ENCODE results near the gene MAPK8IP1.

MAPK8IP1 gene

DNA sequence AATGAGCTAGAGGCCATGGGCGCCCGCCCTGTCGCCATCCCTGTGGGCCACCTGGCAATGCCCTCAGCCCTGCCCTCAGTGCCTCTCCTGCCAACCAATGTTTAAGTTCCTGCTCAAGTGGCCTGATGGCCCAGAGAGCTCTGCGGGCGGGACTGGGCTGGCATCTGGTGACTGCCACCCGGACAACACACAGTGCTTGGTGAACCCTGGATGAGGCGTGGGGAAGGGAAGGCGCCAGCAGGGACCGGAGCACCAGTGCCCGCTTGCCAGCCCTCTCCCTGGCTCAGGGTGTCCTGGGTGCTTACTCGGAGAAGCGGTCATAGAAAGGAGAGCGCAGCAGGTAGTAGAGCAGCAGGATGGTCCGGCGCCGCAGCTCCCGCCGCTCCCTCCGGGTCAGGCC lies 28.1 kb downstream of the MAPK8IP1 start:
- DNase-seq = no peak

- DNase-seq = no peak
Observed at GRCh38 chr11:45913942-45914635, 28.6 kb downstream of the MAPK8IP1 start.

DNA sequence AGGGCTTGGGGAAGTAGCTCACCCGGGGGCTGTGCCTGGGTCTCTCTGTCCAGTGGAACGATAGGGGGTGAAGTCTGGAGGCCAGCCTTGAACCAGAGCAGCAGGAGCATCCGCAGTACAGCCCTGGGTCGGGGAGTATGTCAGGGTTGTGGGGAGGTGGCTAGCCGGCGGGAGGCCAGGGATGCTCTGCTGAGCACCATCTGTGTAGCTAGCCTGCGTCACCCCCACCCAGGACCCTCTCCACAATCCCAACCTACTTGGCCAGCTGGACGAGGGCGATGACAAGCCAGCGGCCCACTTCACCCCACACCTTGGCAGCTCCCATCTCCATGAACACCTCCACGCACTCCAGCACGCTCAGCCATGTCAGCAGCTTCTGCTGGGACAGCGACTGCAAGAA lies 30.0 kb downstream of the MAPK8IP1 start:
- no peak for DNase-seq

GRCh38 chr11:45917286-45917622 lies 31.8 kb downstream of the MAPK8IP1 start:
- DNase-seq = no peak

GRCh38 chr11:45917623-45918330 lies 32.3 kb downstream of the MAPK8IP1 start, which contains the start of gene PEX16:
Gene PEX16, minus strand, starts transcription at chr11:45917877. Its CDS starts 66 bp downstream, at chr11:45917811.
- peak; percentile 95 for DNase-seq

- DNase-seq = peak; percentile 89
Observed at GRCh38 chr11:45918331-45918941, 33.0 kb downstream of the MAPK8IP1 start.

- DNase-seq = peak; percentile 31
Observed at GRCh38 chr11:45918962-45919675, 33.7 kb downstream of the MAPK8IP1 start.

DNA sequence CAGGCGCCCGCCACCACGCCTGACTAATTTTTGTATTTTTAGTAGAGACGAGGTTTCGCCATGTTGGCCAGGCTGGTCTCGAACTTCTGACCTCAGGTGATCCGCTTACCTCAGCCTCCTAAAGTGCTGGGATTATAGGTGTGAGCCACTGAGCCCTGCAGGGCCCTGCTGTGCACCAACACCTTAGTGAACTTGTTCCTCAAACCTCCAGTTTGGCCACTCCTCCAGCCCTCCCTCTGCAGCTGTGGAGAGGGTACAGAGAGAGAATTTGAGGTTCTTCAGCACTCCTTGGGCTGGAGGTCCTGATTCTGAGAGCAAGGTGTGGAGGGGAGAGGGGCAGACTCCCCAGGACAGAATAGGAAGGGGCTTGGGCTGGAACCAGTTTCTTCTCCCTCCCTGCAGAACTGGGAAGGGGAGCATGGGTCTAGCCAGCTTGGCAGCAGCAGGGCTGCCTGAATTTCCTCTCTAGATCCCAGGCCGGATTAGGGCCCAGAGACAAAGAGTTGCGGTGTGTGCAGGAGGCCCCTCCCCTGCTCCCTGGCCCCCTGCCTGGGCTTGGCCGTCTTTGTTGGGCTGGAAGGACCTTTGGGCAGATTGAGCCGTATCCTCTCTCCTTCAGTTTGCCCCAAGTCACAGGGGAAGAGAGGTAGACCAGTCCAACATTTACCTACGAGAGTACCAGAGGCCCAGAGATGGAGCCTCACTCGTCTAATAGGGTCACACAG lies 34.5 kb downstream of the MAPK8IP1 start:
- peak; percentile 60 for DNase-seq

GRCh38 chr11:45920531-45921477 lies 35.4 kb downstream of the MAPK8IP1 start:
- no peak for DNase-seq

DNA sequence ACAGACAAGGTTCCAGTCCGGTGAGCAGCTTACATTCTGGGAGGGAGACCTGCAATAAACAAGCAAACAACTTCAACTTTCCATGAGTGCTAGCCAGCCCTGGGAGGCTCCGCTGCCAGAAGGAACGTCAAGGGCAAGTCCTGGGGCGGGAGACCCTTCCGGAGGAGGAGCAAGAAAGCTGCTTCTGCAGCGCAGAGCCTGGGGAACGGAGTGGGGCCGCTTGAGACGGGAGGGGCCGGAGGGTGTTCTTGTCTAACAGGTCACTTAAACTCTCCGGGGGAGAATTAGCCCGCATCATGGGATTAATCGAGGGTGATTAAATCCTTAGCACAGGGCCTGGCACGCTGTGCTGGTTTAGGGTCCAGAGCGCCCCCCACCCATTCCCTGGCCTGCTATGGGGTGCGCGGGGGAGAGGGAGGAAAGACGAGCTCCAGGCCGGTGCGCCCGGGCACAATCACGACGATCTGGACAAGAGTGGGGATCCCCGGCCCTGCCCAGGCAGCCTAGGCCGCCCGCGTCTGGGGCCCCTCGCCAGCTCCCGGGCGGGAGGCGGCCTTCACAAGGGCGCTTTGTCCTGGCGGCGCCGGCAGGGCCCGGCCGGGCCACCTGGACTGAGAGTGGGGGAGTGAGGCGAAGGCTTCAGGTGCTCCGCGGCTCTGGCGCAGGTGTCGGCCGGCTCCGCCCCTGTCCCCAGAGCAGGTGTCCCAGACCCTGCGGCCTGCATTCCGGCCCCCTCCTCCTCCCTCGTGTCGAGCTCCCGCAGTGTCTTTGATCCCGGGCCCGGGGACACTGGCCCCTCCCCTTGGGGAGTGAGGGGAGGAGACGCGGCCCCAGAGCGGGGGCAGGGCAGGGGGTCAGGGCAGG lies 36.3 kb downstream of the MAPK8IP1 start:
- peak; percentile 86 for DNase-seq

GRCh38 chr11:45922425-45923082 lies 37.1 kb downstream of the MAPK8IP1 start, which contains the start of gene LARGE2:
Gene LARGE2, plus strand, starts transcription at chr11:45922656. Its CDS starts 227 bp downstream, at chr11:45922883.
- DNase-seq = peak; percentile 76

DNA sequence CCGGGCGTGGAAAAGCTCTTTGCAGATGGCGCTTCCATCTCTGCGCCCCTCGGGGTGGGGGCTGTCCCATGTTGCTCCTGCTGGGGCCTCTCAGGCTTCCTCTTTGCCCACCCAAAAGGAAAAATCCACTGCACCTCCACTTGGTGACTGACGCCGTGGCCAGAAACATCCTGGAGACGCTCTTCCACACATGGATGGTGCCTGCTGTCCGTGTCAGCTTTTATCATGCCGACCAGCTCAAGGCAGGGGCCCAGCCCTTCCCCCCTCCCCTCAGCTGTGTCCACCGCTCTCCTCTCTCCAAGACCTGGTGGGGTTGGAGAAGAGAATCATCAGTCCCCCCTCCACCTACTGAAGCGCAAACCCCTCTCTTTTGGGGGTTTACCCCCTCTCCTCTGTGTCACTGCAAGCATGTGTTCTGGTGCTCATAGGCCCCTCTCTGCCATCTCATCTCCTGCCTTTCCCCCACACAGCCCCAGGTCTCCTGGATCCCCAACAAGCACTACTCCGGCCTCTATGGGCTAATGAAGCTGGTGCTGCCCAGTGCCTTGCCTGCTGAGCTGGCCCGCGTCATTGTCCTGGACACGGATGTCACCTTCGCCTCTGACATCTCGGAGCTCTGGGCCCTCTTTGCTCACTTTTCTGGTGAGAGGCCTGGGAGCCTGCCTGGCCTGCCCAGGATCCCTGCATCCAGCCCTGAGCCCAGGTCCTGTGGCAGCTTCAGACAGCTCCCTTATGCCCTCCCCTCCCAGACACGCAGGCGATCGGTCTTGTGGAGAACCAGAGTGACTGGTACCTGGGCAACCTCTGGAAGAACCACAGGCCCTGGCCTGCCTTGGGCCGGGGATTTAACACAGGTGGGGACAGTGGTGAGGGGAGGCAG lies 38.8 kb downstream of the MAPK8IP1 start:
- no peak for DNase-seq

- DNase-seq = no peak
Observed at GRCh38 chr11:45924927-45925326, 39.5 kb downstream of the MAPK8IP1 start.

GRCh38 chr11:45925550-45925949 lies 40.1 kb downstream of the MAPK8IP1 start:
- DNase-seq = no peak

- no peak for DNase-seq
Observed at GRCh38 chr11:45926001-45926401, 40.5 kb downstream of the MAPK8IP1 start.

- no peak for DNase-seq
Observed at GRCh38 chr11:45926536-45927331, 41.3 kb downstream of the MAPK8IP1 start.

GRCh38 chr11:45927332-45927683 lies 41.9 kb downstream of the MAPK8IP1 start:
- DNase-seq = no peak
